Bronchial epithelial cell (primary cell): ENCODE measurements around the gene DDX42. TPM values are rescaled to one million over a fixed set of nuclear protein-coding genes. Genes with fewer than 3 reads are reported as not detected.

ENCODE experiments used
- DNase-seq: peaks from one replicate; pipeline ENCODE4 v3.0.0-alpha.2; 2010; ENCODE audit warnings: low read depth
- FAIRE-seq: peaks from 2 replicates; lab custom pipeline; 2011; peaks lifted over from hg19 to GRCh38; lab: Jason Lieb, UNC
- H3K27me3 ChIP-seq: 2 replicates; pipeline ENCODE4 v1.5.1; 2011; ENCODE audit warnings: low read length; ENCODE audit not compliant: control insufficient read depth, insufficient read depth
- H3K36me3 ChIP-seq: 2 replicates; pipeline ENCODE4 v1.5.1; 2011; ENCODE audit warnings: low read length; ENCODE audit not compliant: control insufficient read depth, insufficient read depth
- H3K4me3 ChIP-seq: 2 replicates; pipeline ENCODE4 v1.5.1; 2011; ENCODE audit warnings: mild to moderate bottlenecking, low read depth, low read length, control low read depth
- CTCF ChIP-seq: IDR thresholded peaks from 2 replicates; pipeline ENCODE4 v1.5.1; 2011; ENCODE audit warnings: mild to moderate bottlenecking, moderate library complexity, low read length, control low read depth, inconsistent platforms; ENCODE audit not compliant: insufficient read depth, severe bottlenecking
- total RNA-seq: library from RNA; depleted of rRNA; stranded (reverse); fragments of >200 nt; gene quantifications from 2 replicates; pipeline ENCODE4 v1.2.1, GENCODE V29; 2014

The DDX42 gene
- total RNA-seq, 1 donor from 2014 or later = 65.0 TPM

GRCh38 chr17:63847525-63848249, 73.7 kb downstream of the DDX42 start:
- DNase-seq (no peak), FAIRE-seq (no peak)
- no peak overlapping the region for H3K4me3 ChIP-seq
- no peaks in the 10 kb centered on the region for H3K36me3 ChIP-seq
- no peaks in the 10 kb centered on the region for H3K27me3 ChIP-seq
- no peak for TF ChIP-seq CTCF

GRCh38 chr17:63848834-63849689, 75.1 kb downstream of the DDX42 start:
- peak; percentile 74 for TF ChIP-seq CTCF
- DNase-seq = peak; percentile 72
- Histone ChIP-seq H3K36me3 (no peaks in the 10 kb centered on the region), H3K27me3 (no peaks in the 10 kb centered on the region), H3K4me3 (peak overlapping the region; percentile 8)
- no peak for FAIRE-seq

- Histone ChIP-seq H3K4me3 (no peak overlapping the region), H3K27me3 (no peaks in the 10 kb centered on the region), H3K36me3 (no peaks in the 10 kb centered on the region)
- no peak for TF ChIP-seq CTCF
- no peak for DNase-seq
- no peak for FAIRE-seq
Measured at GRCh38 chr17:63850401-63850800, 76.4 kb downstream of the DDX42 start.

GRCh38 chr17:63853260-63853659, 79.3 kb downstream of the DDX42 start:
- FAIRE-seq = no peak

GRCh38 chr17:63854709-63855108, 80.7 kb downstream of the DDX42 start:
- Histone ChIP-seq H3K36me3 (peaks cover 1% of the 10 kb centered on the region), H3K27me3 (peaks cover 3% of the 10 kb centered on the region), H3K4me3 (no peak overlapping the region)
- DNase-seq = no peak
- no peak for FAIRE-seq
- TF ChIP-seq CTCF = no peak

More at GRCh38 chr17:63853260-63853659, 79.3 kb downstream of the DDX42 start:
- H3K27me3 ChIP-seq = no peaks in the 10 kb centered on the region
- no peak overlapping the region for H3K4me3 ChIP-seq
- no peak for TF ChIP-seq CTCF
- no peak for DNase-seq
- no peaks in the 10 kb centered on the region for H3K36me3 ChIP-seq
